Measurements from ENCODE around the gene ENPP6.

Gene ENPP6

GRCh38 chr4:184117662-184118199 is 99.9 kb downstream of the ENPP6 start:
- TF ChIP-seq EGR1 (IDR thresholded peaks at IDR 0.05) (no peak), TAF1 (IDR thresholded peaks at IDR 0.05; ENCODE audit: low read depth) (no peak), TEAD4 (IDR thresholded peaks at IDR 0.05) (no peak), MAX (IDR thresholded peaks at IDR 0.05) (no peak), EP300 (IDR thresholded peaks at IDR 0.05; ENCODE audit: borderline replicate concordance) (no peak), TCF12 (IDR thresholded peaks at IDR 0.05; ENCODE audit: low read depth) (no peak)
- TF ChIP-seq, protein P1, sequence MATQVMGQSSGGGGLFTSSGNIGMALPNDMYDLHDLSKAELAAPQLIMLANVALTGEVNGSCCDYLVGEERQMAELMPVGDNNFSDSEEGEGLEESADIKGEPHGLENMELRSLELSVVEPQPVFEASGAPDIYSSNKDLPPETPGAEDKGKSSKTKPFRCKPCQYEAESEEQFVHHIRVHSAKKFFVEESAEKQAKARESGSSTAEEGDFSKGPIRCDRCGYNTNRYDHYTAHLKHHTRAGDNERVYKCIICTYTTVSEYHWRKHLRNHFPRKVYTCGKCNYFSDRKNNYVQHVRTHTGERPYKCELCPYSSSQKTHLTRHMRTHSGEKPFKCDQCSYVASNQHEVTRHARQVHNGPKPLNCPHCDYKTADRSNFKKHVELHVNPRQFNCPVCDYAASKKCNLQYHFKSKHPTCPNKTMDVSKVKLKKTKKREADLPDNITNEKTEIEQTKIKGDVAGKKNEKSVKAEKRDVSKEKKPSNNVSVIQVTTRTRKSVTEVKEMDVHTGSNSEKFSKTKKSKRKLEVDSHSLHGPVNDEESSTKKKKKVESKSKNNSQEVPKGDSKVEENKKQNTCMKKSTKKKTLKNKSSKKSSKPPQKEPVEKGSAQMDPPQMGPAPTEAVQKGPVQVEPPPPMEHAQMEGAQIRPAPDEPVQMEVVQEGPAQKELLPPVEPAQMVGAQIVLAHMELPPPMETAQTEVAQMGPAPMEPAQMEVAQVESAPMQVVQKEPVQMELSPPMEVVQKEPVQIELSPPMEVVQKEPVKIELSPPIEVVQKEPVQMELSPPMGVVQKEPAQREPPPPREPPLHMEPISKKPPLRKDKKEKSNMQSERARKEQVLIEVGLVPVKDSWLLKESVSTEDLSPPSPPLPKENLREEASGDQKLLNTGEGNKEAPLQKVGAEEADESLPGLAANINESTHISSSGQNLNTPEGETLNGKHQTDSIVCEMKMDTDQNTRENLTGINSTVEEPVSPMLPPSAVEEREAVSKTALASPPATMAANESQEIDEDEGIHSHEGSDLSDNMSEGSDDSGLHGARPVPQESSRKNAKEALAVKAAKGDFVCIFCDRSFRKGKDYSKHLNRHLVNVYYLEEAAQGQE (IDR thresholded peaks at IDR 0.05; ENCODE audit: low read depth): no peak

DNA sequence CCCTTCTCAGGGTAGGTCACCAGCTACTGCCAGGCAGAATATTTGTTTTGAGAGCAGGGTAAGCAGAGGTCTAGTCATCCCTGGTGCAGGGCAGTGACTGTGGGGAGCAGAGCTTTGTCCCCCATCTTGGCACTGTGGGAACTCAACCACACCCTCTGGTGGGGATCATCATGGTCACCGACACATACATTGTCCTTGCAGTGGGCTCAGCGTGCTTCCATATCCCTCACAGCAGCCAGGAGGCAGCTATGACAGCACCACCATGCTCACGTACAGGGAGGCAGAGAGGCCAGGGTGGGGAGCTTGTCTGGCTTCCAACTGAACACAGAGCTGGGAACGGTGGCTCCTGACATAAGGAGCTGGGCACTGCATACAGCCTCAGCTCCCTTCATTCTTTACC is 102.3 kb downstream of the ENPP6 start:
- TF ChIP-seq TEAD4 (IDR thresholded peaks at IDR 0.05) (no peak), ZBTB7A (IDR thresholded peaks at IDR 0.05; ENCODE audit: low read depth) (no peak), CEBPB (IDR thresholded peaks at IDR 0.05) (no peak), TCF12 (IDR thresholded peaks at IDR 0.05; ENCODE audit: low read depth) (no peak), MAX (IDR thresholded peaks at IDR 0.05) (no peak), CREB1 (IDR thresholded peaks at IDR 0.05; ENCODE audit: low read depth) (no peak), RAD21 (IDR thresholded peaks at IDR 0.05; ENCODE audit: low read depth) (no peak), EGR1 (IDR thresholded peaks at IDR 0.05) (no peak), EP300 (IDR thresholded peaks at IDR 0.05; ENCODE audit: borderline replicate concordance) (no peak), NFIC (IDR thresholded peaks at IDR 0.05) (no peak), YY1 (IDR thresholded peaks at IDR 0.05; ENCODE audit: low read depth) (no peak)
- TF ChIP-seq, protein P1 (IDR thresholded peaks at IDR 0.05; ENCODE audit: low read depth): no peak

DNA sequence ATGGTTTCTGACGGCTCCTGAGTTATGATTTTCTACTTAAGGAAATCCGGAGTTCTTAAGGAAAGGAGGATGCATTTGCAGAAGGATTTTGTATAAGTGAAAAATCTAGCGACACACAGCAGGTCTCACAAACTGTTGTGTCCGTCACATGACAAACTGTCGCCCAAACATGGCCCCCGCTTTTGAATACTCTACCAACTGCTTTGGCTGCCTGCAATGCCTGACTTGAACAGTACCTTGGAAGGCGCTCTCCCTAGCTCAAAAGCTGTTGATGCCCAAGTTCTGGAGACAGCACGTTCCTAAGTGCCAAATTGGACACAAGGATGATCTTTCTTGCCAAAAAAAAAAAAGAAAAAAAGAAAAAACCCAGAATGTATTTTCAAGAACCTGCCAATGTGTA is 103.2 kb downstream of the ENPP6 start:
- TF ChIP-seq NFIC (IDR thresholded peaks at IDR 0.05): no peak
- TF ChIP-seq, protein P2, sequence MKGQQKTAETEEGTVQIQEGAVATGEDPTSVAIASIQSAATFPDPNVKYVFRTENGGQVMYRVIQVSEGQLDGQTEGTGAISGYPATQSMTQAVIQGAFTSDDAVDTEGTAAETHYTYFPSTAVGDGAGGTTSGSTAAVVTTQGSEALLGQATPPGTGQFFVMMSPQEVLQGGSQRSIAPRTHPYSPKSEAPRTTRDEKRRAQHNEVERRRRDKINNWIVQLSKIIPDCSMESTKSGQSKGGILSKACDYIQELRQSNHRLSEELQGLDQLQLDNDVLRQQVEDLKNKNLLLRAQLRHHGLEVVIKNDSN (IDR thresholded peaks at IDR 0.05): no peak
- TF ChIP-seq TAF1 (IDR thresholded peaks at IDR 0.05; ENCODE audit: low read depth): no peak
- no peak for TF ChIP-seq TCF12 (IDR thresholded peaks at IDR 0.05; ENCODE audit: low read depth)
- no peak for TF ChIP-seq RAD21 (IDR thresholded peaks at IDR 0.05; ENCODE audit: low read depth)
- no peak for TF ChIP-seq YY1 (IDR thresholded peaks at IDR 0.05; ENCODE audit: low read depth)
- no peak for TF ChIP-seq CREB1 (IDR thresholded peaks at IDR 0.05; ENCODE audit: low read depth)
- no peak for TF ChIP-seq EP300 (IDR thresholded peaks at IDR 0.05; ENCODE audit: borderline replicate concordance)
- no peak for TF ChIP-seq FOXM1 (IDR thresholded peaks at IDR 0.05; ENCODE audit: borderline replicate concordance, low read depth)
- no peak for TF ChIP-seq TEAD4 (IDR thresholded peaks at IDR 0.05)
- TF ChIP-seq MAX (IDR thresholded peaks at IDR 0.05): no peak
- TF ChIP-seq ZBTB7A (IDR thresholded peaks at IDR 0.05; ENCODE audit: low read depth): no peak
- TF ChIP-seq EGR1 (IDR thresholded peaks at IDR 0.05): no peak
- TF ChIP-seq, protein P1 (IDR thresholded peaks at IDR 0.05; ENCODE audit: low read depth): no peak
- no peak for TF ChIP-seq CEBPB (IDR thresholded peaks at IDR 0.05)

- TF ChIP-seq TAF1 (IDR thresholded peaks at IDR 0.05; ENCODE audit: low read depth) (no peak), TEAD4 (IDR thresholded peaks at IDR 0.05) (no peak), EP300 (IDR thresholded peaks at IDR 0.05; ENCODE audit: borderline replicate concordance) (no peak), NFIC (IDR thresholded peaks at IDR 0.05) (no peak), RAD21 (IDR thresholded peaks at IDR 0.05; ENCODE audit: low read depth) (no peak), CEBPB (IDR thresholded peaks at IDR 0.05) (no peak)
- TF ChIP-seq, protein P2 (IDR thresholded peaks at IDR 0.05): no peak
- TF ChIP-seq, protein P1 (IDR thresholded peaks at IDR 0.05; ENCODE audit: low read depth): no peak
Measured at GRCh38 chr4:184112006-184112550, 105.6 kb downstream of the ENPP6 start.
